Trophoblast cell (in vitro differentiated cells and primary cell): Measurements from ENCODE around the gene RASA1.

Experiments
- DNase-seq, 2 donors: peaks; one replicate each; pipeline ENCODE4 v3.0.0-alpha.2; 2016
- H2AFZ ChIP-seq: 2 replicates; pipeline ENCODE4 v1.6.1; 2013; ENCODE audit warnings: low read length, moderate library complexity, mild to moderate bottlenecking; ENCODE audit not compliant: insufficient read depth, poor library complexity
- H2AK5ac ChIP-seq: 2 replicates; pipeline ENCODE4 v1.6.1; 2013; ENCODE audit warnings: mild to moderate bottlenecking, low read length
- H2BK120ac ChIP-seq: 2 replicates; pipeline ENCODE4 v1.6.1; 2013; ENCODE audit warnings: low read length, mild to moderate bottlenecking, moderate library complexity; ENCODE audit not compliant: insufficient read depth, poor library complexity
- H2BK12ac ChIP-seq: 2 replicates; pipeline ENCODE4 v1.6.1; 2013; ENCODE audit warnings: mild to moderate bottlenecking, low read length, moderate library complexity
- H2BK5ac ChIP-seq: 2 replicates; pipeline ENCODE4 v1.6.1; 2013; ENCODE audit warnings: low read length, low read depth, moderate library complexity, mild to moderate bottlenecking; ENCODE audit not compliant: poor library complexity
- H3K14ac ChIP-seq: 2 replicates; pipeline ENCODE4 v1.6.1; 2013; ENCODE audit warnings: mild to moderate bottlenecking, low read length
- H3K18ac ChIP-seq: 2 replicates; pipeline ENCODE4 v1.6.1; 2013; ENCODE audit warnings: mild to moderate bottlenecking, low read length
- H3K23ac ChIP-seq: 2 replicates; pipeline ENCODE4 v1.6.1; 2013; ENCODE audit warnings: low read length
- H3K27ac ChIP-seq: 2 replicates; pipeline ENCODE4 v1.5.1; 2013; ENCODE audit warnings: low read depth, mild to moderate bottlenecking, inconsistent platforms, low read length, moderate library complexity
- H3K27me3 ChIP-seq: 2 replicates; pipeline ENCODE4 v1.6.1; 2013; ENCODE audit warnings: inconsistent platforms, mild to moderate bottlenecking, low read length, moderate library complexity; ENCODE audit not compliant: insufficient read depth
- H3K36me3 ChIP-seq, 2 experiments: 1 replicate in 1 of 2; 2 replicates in 1 of 2; pipeline ENCODE4 v1.6.1; 2013; ENCODE audit warnings: low read length in 2 of 2, mild to moderate bottlenecking in 2 of 2, moderate library complexity in 1 of 2; ENCODE audit not compliant: insufficient read depth in 2 of 2, control insufficient read depth in 1 of 2
- H3K4ac ChIP-seq: 2 replicates; pipeline ENCODE4 v1.6.1; 2013; ENCODE audit warnings: low read depth, mild to moderate bottlenecking, low read length, moderate library complexity
- H3K4me1 ChIP-seq, 2 experiments: 1 replicate in 1 of 2; 2 replicates in 1 of 2; pipeline ENCODE4 v1.6.1; 2013; ENCODE audit warnings: low read length in 2 of 2, mild to moderate bottlenecking in 2 of 2, moderate library complexity in 1 of 2; ENCODE audit not compliant: insufficient read depth in 2 of 2, control insufficient read depth in 1 of 2
- H3K4me2 ChIP-seq: 2 replicates; pipeline ENCODE4 v1.6.1; 2013; ENCODE audit warnings: inconsistent platforms, mild to moderate bottlenecking, low read length, moderate library complexity
- H3K4me3 ChIP-seq: 2 replicates; pipeline ENCODE4 v1.5.1; 2013; ENCODE audit warnings: mild to moderate bottlenecking, low read depth, low read length, inconsistent platforms
- H3K79me1 ChIP-seq: one replicate; pipeline ENCODE4 v1.6.1; 2013; ENCODE audit warnings: low read length
- H3K79me2 ChIP-seq: 2 replicates; pipeline ENCODE4 v1.6.1; 2013; ENCODE audit warnings: low read length, mild to moderate bottlenecking; ENCODE audit not compliant: control insufficient read depth, insufficient read depth, poor library complexity
- H3K9ac ChIP-seq: 2 replicates; pipeline ENCODE4 v1.6.1; 2013; ENCODE audit warnings: mild to moderate bottlenecking, low read length
- H3K9me3 ChIP-seq: 2 replicates; pipeline ENCODE4 v1.6.1; 2013; ENCODE audit warnings: low read depth, mild to moderate bottlenecking, control low read depth, inconsistent platforms, low read length; ENCODE audit not compliant: insufficient read depth
- H4K12ac ChIP-seq: 2 replicates; pipeline ENCODE4 v1.6.1; 2013; ENCODE audit warnings: low read depth, mild to moderate bottlenecking, low read length, moderate library complexity
- H4K8ac ChIP-seq: 2 replicates; pipeline ENCODE4 v1.6.1; 2013; ENCODE audit warnings: low read depth, mild to moderate bottlenecking, low read length, moderate library complexity
- H4K91ac ChIP-seq: one replicate; pipeline ENCODE4 v1.6.1; 2013; ENCODE audit warnings: low read depth, mild to moderate bottlenecking, low read length, moderate library complexity
- WGBS: extraction: QIAGEN DNeasy Blood & Tissue Kit; methylation state at CpG from one replicate; pipeline ENCODE4 v1.1.7; 2013; ENCODE audit warnings: missing lambda C conversion rate; ENCODE audit not compliant: insufficient read length, insufficient coverage; ENCODE audit errors: extremely low coverage; 5-methylcytosine and 5-hydroxymethylcytosine counted together

Gene RASA1

DNA sequence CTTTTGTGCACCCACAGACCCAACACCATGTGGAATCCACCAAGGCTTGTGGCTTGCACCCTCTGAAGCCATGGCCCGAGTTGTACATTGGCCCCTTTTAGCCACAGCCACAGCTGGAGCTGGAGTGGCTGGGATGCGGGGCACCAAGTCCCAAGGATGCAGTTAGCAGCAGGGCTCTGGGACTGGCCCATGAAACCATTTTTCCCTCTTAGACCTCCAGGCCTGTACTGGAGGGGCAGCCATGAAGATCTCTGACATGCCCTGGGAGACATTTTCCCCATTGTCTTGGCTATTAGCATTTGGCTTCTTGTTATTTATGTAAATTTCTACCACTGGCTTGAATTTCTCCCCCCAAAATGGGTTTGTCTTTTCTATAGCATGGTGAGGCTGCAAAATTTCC lies 51.8 kb downstream of the RASA1 start:
- peak overlapping the region; percentile 23 for H3K18ac ChIP-seq
- no CpG with 5 or more reads among the region's 2 CpGs for WGBS

DNA sequence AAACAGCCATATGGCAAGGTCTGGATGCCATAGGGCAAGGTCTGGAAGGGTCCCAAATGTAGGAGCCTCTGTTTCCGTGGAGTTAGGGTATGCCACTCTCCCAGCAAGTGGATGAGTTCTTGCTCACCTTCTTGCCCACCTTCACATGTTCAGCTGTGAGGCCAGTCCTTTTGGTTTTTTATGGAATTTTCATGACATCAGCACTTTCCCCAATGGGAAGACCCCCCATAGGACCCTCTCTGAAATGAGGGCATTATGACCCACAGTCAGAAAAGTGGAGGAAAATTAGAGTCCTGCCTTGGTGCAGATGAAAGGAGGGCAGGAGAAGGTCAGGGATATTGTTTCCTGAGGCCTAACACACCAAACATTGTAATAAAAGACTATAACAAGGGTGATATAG lies 53.9 kb downstream of the RASA1 start:
- WGBS, result no CpG with 5 or more reads among the region's 1 CpG
- H4K91ac ChIP-seq, result no peak overlapping the region
- no peak overlapping the region for H2BK5ac ChIP-seq
- H3K4me3 ChIP-seq, result no peak overlapping the region
- no peak overlapping the region for H4K8ac ChIP-seq
- H3K4ac ChIP-seq, result no peak overlapping the region
- peaks cover 6% of the 10 kb centered on the region for H3K9me3 ChIP-seq
- no peak overlapping the region for H2BK120ac ChIP-seq
- H2AK5ac ChIP-seq, result no peak overlapping the region
- peaks cover 3% of the 10 kb centered on the region in 2 experiments for H3K36me3 ChIP-seq
- no peak overlapping the region for H3K27ac ChIP-seq
- no peak overlapping the region for H2AFZ ChIP-seq
- DNase-seq, result no peak
- no peak overlapping the region for H3K14ac ChIP-seq
- H3K9ac ChIP-seq, result no peak overlapping the region
- no peak overlapping the region for H2BK12ac ChIP-seq
- H3K4me1 ChIP-seq, result no peaks in the 10 kb centered on the region
- no peaks in the 10 kb centered on the region for H3K79me2 ChIP-seq
- no peak overlapping the region for H3K18ac ChIP-seq
- no peak overlapping the region for H3K4me2 ChIP-seq
- H4K12ac ChIP-seq, result no peak overlapping the region
- no peak overlapping the region for H3K23ac ChIP-seq
- no peaks in the 10 kb centered on the region for H3K79me1 ChIP-seq
- no peaks in the 10 kb centered on the region for H3K27me3 ChIP-seq

More for the DNA sequence above, 51.8 kb downstream of the RASA1 start:
- Histone ChIP-seq H3K36me3 (peaks cover 3% of the 10 kb centered on the region in 2 experiments), H3K4ac (peak overlapping the region; percentile 50), H3K79me1 (no peaks in the 10 kb centered on the region), H2BK5ac (no peak overlapping the region), H3K4me1 (no peaks in the 10 kb centered on the region), H4K8ac (no peak overlapping the region), H3K27me3 (no peaks in the 10 kb centered on the region), H2AFZ (no peak overlapping the region), H2BK120ac (no peak overlapping the region), H4K91ac (no peak overlapping the region), H4K12ac (no peak overlapping the region), H3K4me3 (peak overlapping the region; percentile 58), H3K27ac (no peak overlapping the region), H3K9ac (no peak overlapping the region), H3K23ac (no peak overlapping the region), H3K14ac (no peak overlapping the region), H2BK12ac (no peak overlapping the region), H3K9me3 (peaks cover 6% of the 10 kb centered on the region), H3K79me2 (no peaks in the 10 kb centered on the region), H2AK5ac (no peak overlapping the region), H3K4me2 (no peak overlapping the region)
- no peak for DNase-seq

DNA sequence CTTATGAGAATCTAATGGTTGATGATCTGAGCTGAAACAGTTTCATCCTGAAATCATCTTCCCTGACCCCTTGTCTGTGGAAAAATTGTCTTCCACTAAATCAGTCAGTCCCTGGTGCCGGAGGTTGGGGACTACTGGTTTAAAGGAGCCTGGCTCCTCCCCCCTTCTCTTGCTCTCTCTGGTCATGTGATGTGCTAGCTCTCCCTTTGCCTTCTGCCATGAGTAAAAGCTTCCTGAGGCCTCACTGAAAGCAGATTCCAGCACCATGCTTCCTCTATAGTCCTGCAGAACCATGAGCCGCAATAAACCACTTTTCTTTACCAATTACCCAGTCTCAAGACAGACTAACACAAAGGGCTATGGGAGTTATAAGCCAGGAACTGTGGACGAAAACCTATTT lies 54.7 kb downstream of the RASA1 start:
- no peak overlapping the region for H3K4me3 ChIP-seq
- no peak overlapping the region for H3K4ac ChIP-seq
- H3K36me3 ChIP-seq, result peaks cover 3% of the 10 kb centered on the region in 2 experiments
- no peaks in the 10 kb centered on the region for H3K79me2 ChIP-seq
- H4K91ac ChIP-seq, result no peak overlapping the region
- H2AFZ ChIP-seq, result no peak overlapping the region
- H4K8ac ChIP-seq, result no peak overlapping the region
- H3K23ac ChIP-seq, result no peak overlapping the region
- H4K12ac ChIP-seq, result no peak overlapping the region
- no peaks in the 10 kb centered on the region for H3K27me3 ChIP-seq
- no peak for DNase-seq
- H3K27ac ChIP-seq, result no peak overlapping the region
- no CpG with 5 or more reads among the region's 3 CpGs for WGBS
- no peak overlapping the region for H3K18ac ChIP-seq
- no peak overlapping the region for H2AK5ac ChIP-seq
- no peak overlapping the region for H2BK120ac ChIP-seq
- H3K14ac ChIP-seq, result no peak overlapping the region
- H2BK12ac ChIP-seq, result no peak overlapping the region
- H3K79me1 ChIP-seq, result no peaks in the 10 kb centered on the region
- H3K9ac ChIP-seq, result no peak overlapping the region
- H3K4me1 ChIP-seq, result no peaks in the 10 kb centered on the region
- H2BK5ac ChIP-seq, result no peak overlapping the region
- H3K4me2 ChIP-seq, result no peak overlapping the region
- peaks cover 6% of the 10 kb centered on the region for H3K9me3 ChIP-seq

DNA sequence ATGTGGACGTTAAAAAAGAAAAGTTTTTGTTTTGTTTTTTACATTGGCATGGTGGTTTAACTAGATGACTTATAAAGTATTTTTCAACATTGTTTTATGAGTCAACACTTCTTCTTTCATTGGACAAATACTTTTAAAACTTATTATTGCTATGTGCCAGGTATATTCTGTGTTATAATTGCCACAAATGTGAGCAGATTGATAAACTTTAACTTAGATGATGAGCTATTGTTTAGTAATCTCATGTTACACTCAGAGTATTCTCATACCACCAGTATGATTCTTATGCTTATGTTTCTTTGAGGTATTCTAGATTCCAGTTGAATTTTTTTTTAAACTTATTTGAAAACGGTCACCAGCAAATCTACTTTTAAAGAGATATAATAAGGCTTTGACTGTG lies 60.3 kb downstream of the RASA1 start:
- no peak overlapping the region for H3K4me3 ChIP-seq
- H2BK12ac ChIP-seq, result no peak overlapping the region
- no peaks in the 10 kb centered on the region for H3K79me2 ChIP-seq
- peaks cover 1 to 3% of the 10 kb centered on the region in 2 experiments for H3K36me3 ChIP-seq
- no peak for DNase-seq
- no peak overlapping the region for H2BK5ac ChIP-seq
- no peak overlapping the region for H3K27ac ChIP-seq
- H3K4me2 ChIP-seq, result no peak overlapping the region
- no peak overlapping the region for H4K91ac ChIP-seq
- no peak overlapping the region for H2BK120ac ChIP-seq
- no peak overlapping the region for H4K12ac ChIP-seq
- H2AK5ac ChIP-seq, result no peak overlapping the region
- no peak overlapping the region for H3K14ac ChIP-seq
- no peak overlapping the region for H2AFZ ChIP-seq
- H3K18ac ChIP-seq, result no peak overlapping the region
- H3K27me3 ChIP-seq, result no peaks in the 10 kb centered on the region
- no peaks in the 10 kb centered on the region for H3K9me3 ChIP-seq
- no CpG with 5 or more reads among the region's 2 CpGs for WGBS
- no peak overlapping the region for H3K23ac ChIP-seq
- no peak overlapping the region for H3K4ac ChIP-seq
- H3K9ac ChIP-seq, result no peak overlapping the region
- no peak overlapping the region for H4K8ac ChIP-seq
- H3K4me1 ChIP-seq, result no peaks in the 10 kb centered on the region
- no peaks in the 10 kb centered on the region for H3K79me1 ChIP-seq
